Measurements from ENCODE around the gene CST8.

GRCh38 chr20:23450877-23451276, 40.0 kb upstream of the CST8 start:
- TF ChIP-seq CTCF (IDR thresholded peaks at IDR 0.05), result no peak
- no peak for TF ChIP-seq POLR2A (IDR thresholded peaks at IDR 0.05)
